Activated T-helper 17 cell treated with anti-CD3 and anti-CD28 coated beads, Interleukin-2, amount 50 U/mL, for 72 hours (primary cell): ENCODE data around the gene EXOC3. TPM values are rescaled to one million over a fixed set of nuclear protein-coding genes. Genes with fewer than 3 reads are reported as not detected.
"Not testable (repeated sequence)": the region's sequence is repeated elsewhere in the genome, so short reads cannot be mapped to it uniquely, and the experiment has no call there.

Experiments used
- ATAC-seq: fragments of 150-1000 bp; cut with Tn5 transposase; replicated peaks from 2 replicates; pipeline ENCODE4 v1.10.0; 2021; ENCODE audit warnings: mild to moderate bottlenecking, moderate library complexity
- H3K27ac Mint-ChIP-seq: one replicate; pipeline ENCODE4 v1.8.0; 2022; ENCODE audit warnings: mixed read lengths
- H3K27me3 Mint-ChIP-seq: one replicate; pipeline ENCODE4 v1.8.0; 2022; ENCODE audit warnings: mixed read lengths
- H3K36me3 Mint-ChIP-seq: one replicate; pipeline ENCODE4 v1.8.0; 2022; ENCODE audit warnings: low read depth, mild to moderate bottlenecking, mixed read lengths
- H3K4me1 Mint-ChIP-seq: one replicate; pipeline ENCODE4 v1.8.0; 2022; ENCODE audit warnings: mixed read lengths
- H3K4me3 Mint-ChIP-seq: one replicate; pipeline ENCODE4 v1.8.0; 2022; ENCODE audit warnings: mild to moderate bottlenecking, mixed read lengths
- H3K9me3 Mint-ChIP-seq: one replicate; pipeline ENCODE4 v1.8.0; 2022; ENCODE audit warnings: mixed read lengths
- total RNA-seq, 2 donors: library from RNA; stranded (reverse); gene quantifications; one replicate each; pipeline ENCODE4 v1.2.3, GENCODE V29; 2022

Gene EXOC3
- total RNA-seq, 2 donors from 2014 or later: 78.3 to 93.6 TPM

- Mint-ChIP-seq H3K27ac (no peak overlapping the region), H3K36me3 (no peaks in the 10 kb centered on the region), H3K9me3 (no peaks in the 10 kb centered on the region), H3K27me3 (peaks cover 7% of the 10 kb centered on the region), H3K4me3 (no peak overlapping the region), H3K4me1 (no peaks in the 10 kb centered on the region)
- ATAC-seq: no peak
These were observed 61.6 kb downstream of the EXOC3 start for GRCh38 chr5:504326-505154.

GRCh38 chr5:505951-506525 is 63.1 kb downstream of the EXOC3 start:
- Mint-ChIP-seq H3K4me3 (no peak overlapping the region), H3K36me3 (no peaks in the 10 kb centered on the region), H3K27me3 (peaks cover 4% of the 10 kb centered on the region), H3K9me3 (no peaks in the 10 kb centered on the region), H3K27ac (no peak overlapping the region), H3K4me1 (no peaks in the 10 kb centered on the region)
- ATAC-seq: no peak

- not testable (repeated sequence) for ATAC-seq, H3K27me3 Mint-ChIP-seq, H3K27ac Mint-ChIP-seq
These were observed 65.1 kb downstream of the EXOC3 start for GRCh38 chr5:507986-508575.

GRCh38 chr5:509611-510185 is 66.7 kb downstream of the EXOC3 start:
- Mint-ChIP-seq H3K36me3 (no peaks in the 10 kb centered on the region), H3K27ac (no peak overlapping the region), H3K9me3 (no peaks in the 10 kb centered on the region), H3K4me1 (no peaks in the 10 kb centered on the region), H3K4me3 (no peak overlapping the region), H3K27me3 (no peaks in the 10 kb centered on the region)
- no peak for ATAC-seq

More at GRCh38 chr5:507986-508575, 65.1 kb downstream of the EXOC3 start:
- not testable (repeated sequence) for H3K9me3 Mint-ChIP-seq, H3K36me3 Mint-ChIP-seq, H3K4me1 Mint-ChIP-seq, H3K4me3 Mint-ChIP-seq

GRCh38 chr5:510521-510920 is 67.5 kb downstream of the EXOC3 start:
- H3K36me3 Mint-ChIP-seq: no peaks in the 10 kb centered on the region
- no peak for ATAC-seq
- no peaks in the 10 kb centered on the region for H3K27me3 Mint-ChIP-seq
- H3K4me3 Mint-ChIP-seq: no peak overlapping the region
- no peaks in the 10 kb centered on the region for H3K4me1 Mint-ChIP-seq
- H3K27ac Mint-ChIP-seq: no peak overlapping the region
- H3K9me3 Mint-ChIP-seq: no peaks in the 10 kb centered on the region

- Mint-ChIP-seq H3K4me3 (no peak overlapping the region), H3K36me3 (no peaks in the 10 kb centered on the region), H3K4me1 (no peaks in the 10 kb centered on the region), H3K27me3 (peaks cover 6% of the 10 kb centered on the region), H3K9me3 (no peaks in the 10 kb centered on the region), H3K27ac (no peak overlapping the region)
- ATAC-seq: no peak
These were observed 68.5 kb downstream of the EXOC3 start for GRCh38 chr5:511476-511875.

GRCh38 chr5:513216-514100 is 70.5 kb downstream of the EXOC3 start:
- no peak overlapping the region for H3K4me3 Mint-ChIP-seq
- H3K36me3 Mint-ChIP-seq: no peaks in the 10 kb centered on the region
- peaks cover 19% of the 10 kb centered on the region for H3K27me3 Mint-ChIP-seq
- H3K9me3 Mint-ChIP-seq: no peaks in the 10 kb centered on the region
- H3K4me1 Mint-ChIP-seq: peaks cover 9% of the 10 kb centered on the region
- no peak for ATAC-seq
- no peak overlapping the region for H3K27ac Mint-ChIP-seq

- Mint-ChIP-seq H3K4me3 (no peak overlapping the region), H3K27me3 (peaks cover 19% of the 10 kb centered on the region), H3K27ac (no peak overlapping the region), H3K9me3 (no peaks in the 10 kb centered on the region), H3K36me3 (no peaks in the 10 kb centered on the region), H3K4me1 (peaks cover 9% of the 10 kb centered on the region)
- ATAC-seq: no peak
These were observed 71.1 kb downstream of the EXOC3 start for GRCh38 chr5:514101-514485.

GRCh38 chr5:514673-515072 is 71.7 kb downstream of the EXOC3 start:
- Mint-ChIP-seq H3K27ac (no peak overlapping the region), H3K9me3 (no peaks in the 10 kb centered on the region), H3K27me3 (peaks cover 19% of the 10 kb centered on the region), H3K36me3 (no peaks in the 10 kb centered on the region), H3K4me3 (no peak overlapping the region), H3K4me1 (peaks cover 9% of the 10 kb centered on the region)
- no peak for ATAC-seq

- H3K4me1 Mint-ChIP-seq: peaks cover 9% of the 10 kb centered on the region
- no peak overlapping the region for H3K4me3 Mint-ChIP-seq
- peaks cover 19% of the 10 kb centered on the region for H3K27me3 Mint-ChIP-seq
- no peak overlapping the region for H3K27ac Mint-ChIP-seq
- no peaks in the 10 kb centered on the region for H3K9me3 Mint-ChIP-seq
- H3K36me3 Mint-ChIP-seq: no peaks in the 10 kb centered on the region
- no peak for ATAC-seq
These were observed 72.4 kb downstream of the EXOC3 start for GRCh38 chr5:515273-515836.

GRCh38 chr5:516338-516925 is 73.5 kb downstream of the EXOC3 start:
- H3K9me3 Mint-ChIP-seq: no peaks in the 10 kb centered on the region
- H3K27me3 Mint-ChIP-seq: peaks cover 22% of the 10 kb centered on the region
- peaks cover 9% of the 10 kb centered on the region for H3K4me1 Mint-ChIP-seq
- no peak overlapping the region for H3K4me3 Mint-ChIP-seq
- no peak overlapping the region for H3K27ac Mint-ChIP-seq
- no peaks in the 10 kb centered on the region for H3K36me3 Mint-ChIP-seq
- ATAC-seq: no peak
